SK-N-SH (cell line): Measurements from ENCODE around the gene ZNF324B. TPM values are rescaled to one million over a fixed set of nuclear protein-coding genes. Genes with fewer than 3 reads are reported as not detected.

ENCODE experiments used
- CTCF ChIA-PET: fragments of 300-600, 350-600 bp; formaldehyde crosslinking; extraction: SDS; loops from one replicate; lab custom pipeline; 2021; lab: Yijun Ruan, JAX
- POLR2A ChIA-PET: fragments of 350-600 bp; sonication (Branson Sonifier 250); formaldehyde crosslinking; extraction: SDS; loops from one replicate; lab custom pipeline; 2020; ENCODE audit warnings: antibody characterized with exemption, inconsistent platforms; lab: Yijun Ruan, JAX
- DNase-seq: peaks from one replicate; pipeline ENCODE4 v3.0.0; 2012
- H2AFZ ChIP-seq: fragments of 200-600 bp; sonication (generic); 2 replicates; pipeline ENCODE4 v1.8.1; 2016; ENCODE audit warnings: antibody characterized with exemption, mild to moderate bottlenecking, low read depth
- H3F3A ChIP-seq: fragments of 200-600 bp; sonication (generic); replicated peaks from 2 replicates; pipeline ENCODE3; 2016; ENCODE audit warnings: antibody characterized with exemption, mild to moderate bottlenecking; ENCODE audit not compliant: insufficient read depth
- H3K27ac ChIP-seq, 2 experiments: fragments of 200-500 bp in 1 of 2; fragments of 200-600 bp in 1 of 2; sonication (Bioruptor generic) in 1 of 2; sonication (generic), shearing (Covaris generic) in 1 of 2; 2 replicates each; pipeline versions ENCODE4 v1.5.1 to v1.6.1; 2014 to 2016; ENCODE audit warnings: low read depth in 2 of 2, inconsistent platforms in 1 of 2, low read length in 1 of 2, mild to moderate bottlenecking in 1 of 2, mixed read lengths in 1 of 2
- H3K27me3 ChIP-seq: fragments of 200-600 bp; sonication (generic), shearing (Covaris generic); 2 replicates; pipeline ENCODE4 v1.6.1; 2016; ENCODE audit warnings: mixed run types; ENCODE audit not compliant: insufficient read depth
- H3K36me3 ChIP-seq, 2 experiments: fragments of 200-500 bp in 1 of 2; fragments of 200-600 bp in 1 of 2; sonication (Bioruptor generic) in 1 of 2; sonication (generic) in 1 of 2; replicated peaks in 1 of 2; 2 replicates each; pipeline versions ENCODE3 to v1.5.1; 2014 to 2016; ENCODE audit warnings: low read length in 1 of 2, mild to moderate bottlenecking in 1 of 2; ENCODE audit not compliant: insufficient read depth in 2 of 2, control insufficient read depth in 1 of 2
- H3K4me1 ChIP-seq, 2 experiments: fragments of 200-500 bp in 1 of 2; fragments of 200-600 bp in 1 of 2; sonication (Bioruptor generic) in 1 of 2; sonication (generic), shearing (Covaris generic) in 1 of 2; 2 replicates each; pipeline versions ENCODE4 v1.5.1 to v1.6.1; 2014 to 2016; ENCODE audit warnings: low read depth in 1 of 2, low read length in 1 of 2, mixed run types in 1 of 2; ENCODE audit not compliant: insufficient read depth in 2 of 2, control insufficient read depth in 1 of 2
- H3K4me2 ChIP-seq: fragments of 200-600 bp; sonication (generic), shearing (Covaris generic); 2 replicates; pipeline ENCODE4 v1.6.1; 2017; ENCODE audit warnings: mixed run types
- H3K4me3 ChIP-seq, 2 experiments: fragments of 200-500 bp in 1 of 2; fragments of 200-600 bp in 1 of 2; sonication (Bioruptor generic) in 1 of 2; sonication (generic), shearing (Covaris generic) in 1 of 2; 2 replicates each; pipeline versions ENCODE4 v1.5.1 to v1.8.1; 2014 to 2016; ENCODE audit warnings: low read depth in 2 of 2, inconsistent platforms in 1 of 2, low read length in 1 of 2, mild to moderate bottlenecking in 1 of 2, mixed read lengths in 1 of 2, moderate library complexity in 1 of 2
- H3K79me2 ChIP-seq: fragments of 200-600 bp; sonication (generic); 2 replicates; pipeline ENCODE4 v1.8.1; 2017; ENCODE audit warnings: mild to moderate bottlenecking; ENCODE audit not compliant: insufficient read depth
- H3K9ac ChIP-seq: fragments of 200-600 bp; sonication (generic); 2 replicates; pipeline ENCODE4 v1.6.1; 2017; ENCODE audit warnings: mixed run types
- H3K9me2 ChIP-seq: fragments of 200-600 bp; sonication (generic); 2 replicates; pipeline ENCODE4 v1.6.1; 2017; ENCODE audit warnings: mixed run types
- H3K9me3 ChIP-seq: fragments of 200-600 bp; sonication (generic); 2 replicates; pipeline ENCODE4 v1.6.1; 2017; ENCODE audit warnings: mixed run types, mild to moderate bottlenecking, moderate library complexity
- H4K20me1 ChIP-seq: fragments of 200-600 bp; sonication (generic); 2 replicates; pipeline ENCODE4 v1.6.1; 2017; ENCODE audit warnings: mild to moderate bottlenecking, mixed run types; ENCODE audit not compliant: insufficient read depth
- ELF1 ChIP-seq: IDR thresholded peaks from 2 replicates; pipeline ENCODE4 v1.4.0; 2012
- FOXJ3 ChIP-seq: sonication (generic); formaldehyde crosslinking; IDR thresholded peaks from 2 replicates; pipeline ENCODE4 v1.5.1; 2020; ENCODE audit warnings: mild to moderate bottlenecking, missing genetic modification reagents
- FOXM1 ChIP-seq: IDR thresholded peaks from 2 replicates; pipeline ENCODE4 v1.4.0; 2012; ENCODE audit warnings: low read depth, mild to moderate bottlenecking
- GATA2 ChIP-seq: sonication (generic); formaldehyde crosslinking; IDR thresholded peaks from 2 replicates; pipeline ENCODE4 v1.5.0; 2020; ENCODE audit warnings: mild to moderate bottlenecking, missing genetic modification reagents
- RCOR1 ChIP-seq: fragments of 150-350 bp; IDR thresholded peaks from 2 replicates; pipeline ENCODE4 v1.6.1; 2017; ENCODE audit warnings: antibody characterized with exemption, low read length
- REST ChIP-seq: IDR thresholded peaks from 2 replicates; pipeline ENCODE4 v1.6.1; 2012; ENCODE audit warnings: mild to moderate bottlenecking, low read depth, low read length, moderate library complexity
- RFX5 ChIP-seq: IDR thresholded peaks from 2 replicates; pipeline ENCODE4 v1.6.1; 2012; ENCODE audit warnings: mild to moderate bottlenecking, improper control_type of control experiment, low read length
- RXRA ChIP-seq: IDR thresholded peaks from 2 replicates; pipeline ENCODE4 v1.4.0; 2012; ENCODE audit warnings: low read depth, mild to moderate bottlenecking, borderline replicate concordance
- SIN3A ChIP-seq: IDR thresholded peaks from 2 replicates; pipeline ENCODE4 v1.6.1; 2012; ENCODE audit warnings: low read depth, mild to moderate bottlenecking, low read length, moderate library complexity, borderline replicate concordance
- SMC3 ChIP-seq: IDR thresholded peaks from 2 replicates; pipeline ENCODE4 v1.6.1; 2012; ENCODE audit warnings: low read depth, low read length, improper control_type of control experiment
- TAF1 ChIP-seq: IDR thresholded peaks from 2 replicates; pipeline ENCODE4 v1.6.1; 2012; ENCODE audit warnings: low read depth, mild to moderate bottlenecking, low read length, moderate library complexity, borderline replicate concordance
- TCF12 ChIP-seq: IDR thresholded peaks from 2 replicates; pipeline ENCODE4 v1.4.0; 2012
- USF2 ChIP-seq: fragments of 150-350 bp; IDR thresholded peaks from 2 replicates; pipeline ENCODE4 v1.6.1; 2017; ENCODE audit warnings: antibody characterized with exemption, low read length, low read depth, borderline replicate concordance
- YY1 ChIP-seq: IDR thresholded peaks from 2 replicates; pipeline ENCODE4 v1.4.0; 2012; ENCODE audit warnings: low read depth, mild to moderate bottlenecking
- ZBTB33 ChIP-seq: IDR thresholded peaks from 2 replicates; pipeline ENCODE4 v1.4.0; 2012; ENCODE audit warnings: low read depth, borderline replicate concordance
- WGBS: methylation state at CpG from one replicate; pipeline ENCODE4 v1.1.6; 2017; ENCODE audit warnings: low lambda C conversion rate; 5-methylcytosine and 5-hydroxymethylcytosine counted together
- polyA plus RNA-seq, 3 experiments: library from polyadenylated mRNA; depleted of rRNA; stranded (reverse); fragments of >200 nt; gene quantifications; 2 replicates each; pipeline ENCODE4 v1.2.3, GENCODE V29; 2012
- TF ChIP-seq, protein P1 (sequence below): fragments of 200-600 bp; sonication (generic); IDR thresholded peaks from 2 replicates; pipeline ENCODE4 v1.6.1; 2017; ENCODE audit warnings: antibody characterized with exemption, mild to moderate bottlenecking, moderate library complexity
- TF ChIP-seq, protein P2 (sequence below): fragments of 150-350 bp; IDR thresholded peaks from 2 replicates; pipeline ENCODE4 v1.6.1; 2016; ENCODE audit warnings: mild to moderate bottlenecking, low read depth, low read length
- TF ChIP-seq, protein P3 (sequence below): IDR thresholded peaks from 2 replicates; pipeline ENCODE4 v1.4.0; 2012; ENCODE audit warnings: low read depth, borderline replicate concordance

Gene ZNF324B
- polyA plus RNA-seq, 1 of the 3 experiments (the other 2 are of a cell fraction): 2.9 TPM

- no peak for DNase-seq
- H3K79me2 ChIP-seq: peaks cover 7% of the 10 kb centered on the region; the same call in 1 of the 2 replicates
- 86% methylated on average over 2 of the region's 2 CpGs for WGBS
- H3K9me3 ChIP-seq: peaks cover 25% of the 10 kb centered on the region
- no peak overlapping the region for H3K4me2 ChIP-seq
- H3K27me3 ChIP-seq: no peaks in the 10 kb centered on the region
- H4K20me1 ChIP-seq: no peaks in the 10 kb centered on the region
- no peaks in the 10 kb centered on the region for H3K9me2 ChIP-seq
- H3K9ac ChIP-seq: no peak overlapping the region
- CTCF ChIA-PET: no interaction called here
- TF ChIP-seq, protein P1, sequence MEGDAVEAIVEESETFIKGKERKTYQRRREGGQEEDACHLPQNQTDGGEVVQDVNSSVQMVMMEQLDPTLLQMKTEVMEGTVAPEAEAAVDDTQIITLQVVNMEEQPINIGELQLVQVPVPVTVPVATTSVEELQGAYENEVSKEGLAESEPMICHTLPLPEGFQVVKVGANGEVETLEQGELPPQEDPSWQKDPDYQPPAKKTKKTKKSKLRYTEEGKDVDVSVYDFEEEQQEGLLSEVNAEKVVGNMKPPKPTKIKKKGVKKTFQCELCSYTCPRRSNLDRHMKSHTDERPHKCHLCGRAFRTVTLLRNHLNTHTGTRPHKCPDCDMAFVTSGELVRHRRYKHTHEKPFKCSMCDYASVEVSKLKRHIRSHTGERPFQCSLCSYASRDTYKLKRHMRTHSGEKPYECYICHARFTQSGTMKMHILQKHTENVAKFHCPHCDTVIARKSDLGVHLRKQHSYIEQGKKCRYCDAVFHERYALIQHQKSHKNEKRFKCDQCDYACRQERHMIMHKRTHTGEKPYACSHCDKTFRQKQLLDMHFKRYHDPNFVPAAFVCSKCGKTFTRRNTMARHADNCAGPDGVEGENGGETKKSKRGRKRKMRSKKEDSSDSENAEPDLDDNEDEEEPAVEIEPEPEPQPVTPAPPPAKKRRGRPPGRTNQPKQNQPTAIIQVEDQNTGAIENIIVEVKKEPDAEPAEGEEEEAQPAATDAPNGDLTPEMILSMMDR: no peak
- TF ChIP-seq SMC3 (no peak), RCOR1 (no peak), GATA2 (CRISPR knock-in tag) (no peak), USF2 (no peak), YY1 (no peak), FOXJ3 (no peak), ELF1 (no peak), RXRA (no peak), RFX5 (no peak), TCF12 (no peak), REST (no peak), SIN3A (no peak), TAF1 (no peak), ZBTB33 (no peak), FOXM1 (no peak)
- TF ChIP-seq, protein P2, sequence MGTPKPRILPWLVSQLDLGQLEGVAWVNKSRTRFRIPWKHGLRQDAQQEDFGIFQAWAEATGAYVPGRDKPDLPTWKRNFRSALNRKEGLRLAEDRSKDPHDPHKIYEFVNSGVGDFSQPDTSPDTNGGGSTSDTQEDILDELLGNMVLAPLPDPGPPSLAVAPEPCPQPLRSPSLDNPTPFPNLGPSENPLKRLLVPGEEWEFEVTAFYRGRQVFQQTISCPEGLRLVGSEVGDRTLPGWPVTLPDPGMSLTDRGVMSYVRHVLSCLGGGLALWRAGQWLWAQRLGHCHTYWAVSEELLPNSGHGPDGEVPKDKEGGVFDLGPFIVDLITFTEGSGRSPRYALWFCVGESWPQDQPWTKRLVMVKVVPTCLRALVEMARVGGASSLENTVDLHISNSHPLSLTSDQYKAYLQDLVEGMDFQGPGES: no peak
- TF ChIP-seq, protein P3, sequence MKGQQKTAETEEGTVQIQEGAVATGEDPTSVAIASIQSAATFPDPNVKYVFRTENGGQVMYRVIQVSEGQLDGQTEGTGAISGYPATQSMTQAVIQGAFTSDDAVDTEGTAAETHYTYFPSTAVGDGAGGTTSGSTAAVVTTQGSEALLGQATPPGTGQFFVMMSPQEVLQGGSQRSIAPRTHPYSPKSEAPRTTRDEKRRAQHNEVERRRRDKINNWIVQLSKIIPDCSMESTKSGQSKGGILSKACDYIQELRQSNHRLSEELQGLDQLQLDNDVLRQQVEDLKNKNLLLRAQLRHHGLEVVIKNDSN: no peak
- TF ChIP-seq, all 33 proteins: peak for 0
- H3K4me3 ChIP-seq: peak overlapping the region in 1 of 2 experiments; percentile 19; a peak in 1 of 4 replicates
- H3K4me1 ChIP-seq: peaks cover 0 to 3% of the 10 kb centered on the region in 2 experiments; a peak in 1 of 4 replicates
- peaks cover 36 to 54% of the 10 kb centered on the region in 2 experiments for H3K36me3 ChIP-seq
- no peaks in the 10 kb centered on the region for H3F3A ChIP-seq
- POLR2A ChIA-PET: no interaction called here
- no peak overlapping the region for H3K27ac ChIP-seq
- no peak overlapping the region for H2AFZ ChIP-seq
Observed at GRCh38 chr19:58434217-58434616, 17.2 kb upstream of the ZNF324B start.
